Uterus (tissue), 2 donors: ENCODE measurements around the gene ARHGEF18.

Source experiments
- POLR2A ChIP-seq, 2 donors: fragments of 450-650 bp; IDR thresholded peaks; one replicate each; pipeline ENCODE4 v1.6.1; 2016; ENCODE audit warnings: antibody characterized with exemption in 2 of 2, mild to moderate bottlenecking in 1 of 2, moderate library complexity in 1 of 2
- TF ChIP-seq, protein P1 (sequence below), 4 experiments: fragments of 200-600 bp in 2 of 4; fragments of 450-650 bp in 2 of 4; sonication (generic) in 2 of 4; IDR thresholded peaks; one replicate each; pipeline ENCODE4 v1.5.1; 2016 to 2019; ENCODE audit warnings: antibody characterized with exemption in 4 of 4, mild to moderate bottlenecking in 2 of 4, moderate library complexity in 1 of 4

DNA sequence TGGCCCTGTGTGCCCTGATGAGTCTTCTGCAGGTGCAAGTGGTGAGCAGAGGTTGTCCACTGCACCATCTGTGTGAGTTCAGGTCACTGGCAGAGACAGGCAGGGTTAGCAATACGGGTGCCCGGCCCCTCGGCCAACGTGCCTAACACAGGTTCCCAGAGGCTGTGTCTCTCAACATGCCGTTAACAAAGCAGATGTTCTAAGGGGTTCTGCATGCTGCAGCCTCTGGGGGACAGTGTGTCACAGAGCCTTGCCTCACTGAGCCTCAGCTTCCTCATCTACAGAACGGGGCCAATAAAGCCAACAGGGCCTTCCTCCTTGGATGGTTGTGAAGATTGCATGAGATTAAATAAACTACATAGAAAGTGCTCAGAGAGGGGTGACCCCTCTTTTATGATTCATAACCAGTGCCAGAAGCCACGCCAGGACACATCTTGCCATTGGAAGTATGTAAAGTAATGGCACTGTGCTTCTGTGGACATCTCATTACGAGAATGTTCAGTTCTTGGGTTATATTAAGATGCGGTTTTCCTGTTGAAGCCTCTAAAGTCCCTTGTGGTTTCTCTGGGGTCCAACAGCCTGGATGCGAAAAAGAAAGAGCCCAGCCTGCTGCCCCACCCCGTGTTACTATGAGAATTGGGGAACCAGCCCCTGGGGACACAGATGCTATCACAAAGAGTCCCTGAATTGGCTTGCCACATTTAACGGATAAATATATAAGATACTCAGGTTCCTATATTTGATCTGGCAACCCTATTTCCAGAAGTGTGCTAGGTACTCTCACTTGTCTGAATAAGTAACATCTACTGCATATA is 11.2 kb upstream of the ARHGEF18 start:
- TF ChIP-seq, protein P1, sequence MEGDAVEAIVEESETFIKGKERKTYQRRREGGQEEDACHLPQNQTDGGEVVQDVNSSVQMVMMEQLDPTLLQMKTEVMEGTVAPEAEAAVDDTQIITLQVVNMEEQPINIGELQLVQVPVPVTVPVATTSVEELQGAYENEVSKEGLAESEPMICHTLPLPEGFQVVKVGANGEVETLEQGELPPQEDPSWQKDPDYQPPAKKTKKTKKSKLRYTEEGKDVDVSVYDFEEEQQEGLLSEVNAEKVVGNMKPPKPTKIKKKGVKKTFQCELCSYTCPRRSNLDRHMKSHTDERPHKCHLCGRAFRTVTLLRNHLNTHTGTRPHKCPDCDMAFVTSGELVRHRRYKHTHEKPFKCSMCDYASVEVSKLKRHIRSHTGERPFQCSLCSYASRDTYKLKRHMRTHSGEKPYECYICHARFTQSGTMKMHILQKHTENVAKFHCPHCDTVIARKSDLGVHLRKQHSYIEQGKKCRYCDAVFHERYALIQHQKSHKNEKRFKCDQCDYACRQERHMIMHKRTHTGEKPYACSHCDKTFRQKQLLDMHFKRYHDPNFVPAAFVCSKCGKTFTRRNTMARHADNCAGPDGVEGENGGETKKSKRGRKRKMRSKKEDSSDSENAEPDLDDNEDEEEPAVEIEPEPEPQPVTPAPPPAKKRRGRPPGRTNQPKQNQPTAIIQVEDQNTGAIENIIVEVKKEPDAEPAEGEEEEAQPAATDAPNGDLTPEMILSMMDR (IDR thresholded peaks at IDR 0.05) = no peak
- TF ChIP-seq POLR2A (IDR thresholded peaks at IDR 0.05) = no peak
